Measurements from ENCODE around the gene CALML4.
A peak's percentile ranks its signal among the peaks of the same experiment; 100 is the strongest.
"Not testable (repeated sequence)": the region's sequence is repeated elsewhere in the genome, so short reads cannot be mapped to it uniquely, and the experiment has no call there.

CALML4 gene

GRCh38 chr15:68188647-68189046, 16.5 kb downstream of the CALML4 start:
- DNase-seq = no peak

GRCh38 chr15:68187559-68187958, 17.6 kb downstream of the CALML4 start:
- DNase-seq = no peak

GRCh38 chr15:68186671-68187397, 18.3 kb downstream of the CALML4 start:
- DNase-seq = no peak

GRCh38 chr15:68184616-68185480, 20.3 kb downstream of the CALML4 start:
- peak; percentile 76 to 87 for DNase-seq

GRCh38 chr15:68183616-68184315, 21.4 kb downstream of the CALML4 start:
- no peak for DNase-seq

- no peak for DNase-seq
Measured at GRCh38 chr15:68177742-68178141, 27.4 kb downstream of the CALML4 start.

- DNase-seq = no peak
Measured at GRCh38 chr15:68176601-68177000, 28.5 kb downstream of the CALML4 start.

- DNase-seq = peak; percentile 49 to 56
Measured at GRCh38 chr15:68175526-68175925, 29.6 kb downstream of the CALML4 start.

GRCh38 chr15:68173119-68173518, 32.0 kb downstream of the CALML4 start:
- no peak for DNase-seq

- not testable (repeated sequence) for DNase-seq
Measured at GRCh38 chr15:68172037-68172436, 33.1 kb downstream of the CALML4 start.

GRCh38 chr15:68166847-68167246, 38.3 kb downstream of the CALML4 start:
- no peak for DNase-seq

- DNase-seq = peak; percentile 57 to 64
Measured at GRCh38 chr15:68163191-68163590, 41.9 kb downstream of the CALML4 start.

- no peak for DNase-seq
Measured at GRCh38 chr15:68158046-68158628, 47.0 kb downstream of the CALML4 start.

- no peak for DNase-seq
Measured at GRCh38 chr15:68157074-68157473, 48.1 kb downstream of the CALML4 start.

- peak; percentile 19 to 62 for DNase-seq
Measured at GRCh38 chr15:68154923-68155559, 50.1 kb downstream of the CALML4 start.

GRCh38 chr15:68152342-68152741, 52.8 kb downstream of the CALML4 start:
- DNase-seq = no peak

GRCh38 chr15:68151277-68151676, 53.9 kb downstream of the CALML4 start:
- no peak for DNase-seq

- no peak for DNase-seq
Measured at GRCh38 chr15:68150187-68150586, 54.9 kb downstream of the CALML4 start.

- DNase-seq = no peak
Measured at GRCh38 chr15:68149059-68149458, 56.1 kb downstream of the CALML4 start.

- DNase-seq = peak; percentile 51 to 73
Measured at GRCh38 chr15:68148039-68148438, 57.1 kb downstream of the CALML4 start.

GRCh38 chr15:68145706-68146105, 59.4 kb downstream of the CALML4 start:
- DNase-seq = no peak

GRCh38 chr15:68143785-68144184, 61.3 kb downstream of the CALML4 start:
- DNase-seq = no peak

GRCh38 chr15:68143129-68143528, 62.0 kb downstream of the CALML4 start:
- DNase-seq = no peak

Measured in inflammatory macrophage treated with lipopolysaccharide for 1 hour (primary cell).